Neural cell (in vitro differentiated cells): ENCODE results near the gene ZBTB7A. TPM values are rescaled to one million over a fixed set of nuclear protein-coding genes. Genes with fewer than 3 reads are reported as not detected.

ENCODE experiments used
- H2AFZ ChIP-seq: fragments of 200-600, 300-800 bp; sonication (generic), shearing (Covaris generic); 2 replicates; pipeline ENCODE4 v1.6.0; 2014; ENCODE audit warnings: low read depth, mild to moderate bottlenecking, antibody characterized with exemption, low read length, moderate library complexity
- H3F3A ChIP-seq: fragments of 200-600 bp; shearing (Covaris generic); 2 replicates; pipeline ENCODE4 v1.6.1; 2016; ENCODE audit warnings: mild to moderate bottlenecking, moderate library complexity, mixed read lengths, antibody characterized with exemption, low read length; ENCODE audit not compliant: insufficient read depth, poor library complexity, severe bottlenecking
- H3K27ac ChIP-seq: fragments of 200-600, 300-800 bp; sonication (generic), shearing (Covaris generic); 2 replicates; pipeline ENCODE4 v1.5.1; 2014; ENCODE audit warnings: mild to moderate bottlenecking, low read length, moderate library complexity
- H3K27me3 ChIP-seq: fragments of 300-800, 200-600 bp; sonication (generic), shearing (Covaris generic); 2 replicates; pipeline ENCODE4 v1.6.0; 2014; ENCODE audit warnings: mild to moderate bottlenecking, low read depth, low read length, moderate library complexity; ENCODE audit not compliant: insufficient read depth
- H3K36me3 ChIP-seq: fragments of 300-800, 200-600 bp; sonication (generic), shearing (Covaris generic); 2 replicates; pipeline ENCODE4 v1.5.1; 2014; ENCODE audit warnings: mild to moderate bottlenecking, antibody characterized with exemption, low read length, moderate library complexity; ENCODE audit not compliant: insufficient read depth
- H3K4me2 ChIP-seq: fragments of 300-800, 200-600 bp; sonication (generic), shearing (Covaris generic); 2 replicates; pipeline ENCODE4 v1.6.0; 2014; ENCODE audit warnings: mild to moderate bottlenecking, low read length
- H3K4me3 ChIP-seq: fragments of 300-800, 200-600 bp; sonication (generic), shearing (Covaris generic); 2 replicates; pipeline ENCODE4 v1.5.1; 2014; ENCODE audit warnings: mild to moderate bottlenecking, low read length, moderate library complexity
- H3K79me2 ChIP-seq: fragments of 200-600 bp; shearing (Covaris generic); replicated peaks from 2 replicates; pipeline ENCODE4 v1.6.0; 2014; ENCODE audit warnings: mild to moderate bottlenecking, low read length, moderate library complexity; ENCODE audit not compliant: insufficient read depth
- H3K9ac ChIP-seq: fragments of 300-800, 200-600 bp; sonication (generic), shearing (Covaris generic); 2 replicates; pipeline ENCODE4 v1.6.1; 2016; ENCODE audit warnings: mild to moderate bottlenecking, low read length, mixed read lengths
- H3K9me2 ChIP-seq: fragments of 200-600 bp; shearing (Covaris generic); 2 replicates; pipeline ENCODE4 v1.6.1; 2016; ENCODE audit warnings: mild to moderate bottlenecking, low read length, mixed read lengths; ENCODE audit not compliant: insufficient read depth
- H3K9me3 ChIP-seq: fragments of 200-600, 300-800 bp; sonication (generic), shearing (Covaris generic); 2 replicates; pipeline ENCODE4 v1.6.1; 2016; ENCODE audit warnings: mild to moderate bottlenecking, mixed run types, low read length, moderate library complexity, mixed read lengths
- H4K20me1 ChIP-seq: fragments of 200-600 bp; shearing (Covaris generic); 2 replicates; pipeline ENCODE4 v1.6.1; 2016; ENCODE audit warnings: mild to moderate bottlenecking, mixed run types; ENCODE audit not compliant: insufficient read depth
- CTCF ChIP-seq: fragments of 450-650 bp; IDR thresholded peaks from 2 replicates; pipeline ENCODE4 v1.5.1; 2014; ENCODE audit warnings: antibody characterized with exemption, mild to moderate bottlenecking, moderate library complexity; ENCODE audit not compliant: poor library complexity, severe bottlenecking
- EP300 ChIP-seq: fragments of 450-650 bp; conservative IDR thresholded peaks from 2 replicates; pipeline ENCODE4 v1.6.1; 2014; ENCODE audit warnings: antibody characterized with exemption, mild to moderate bottlenecking, moderate library complexity; ENCODE audit not compliant: poor library complexity, severe bottlenecking
- EZH2 ChIP-seq: fragments of 200-600, 300-800 bp; shearing (Covaris generic), sonication (generic); IDR thresholded peaks from 2 replicates; pipeline ENCODE4 v1.6.1; 2014; ENCODE audit warnings: antibody characterized with exemption, low read length, borderline replicate concordance, mild to moderate bottlenecking; ENCODE audit not compliant: insufficient read depth, poor library complexity, severe bottlenecking
- MXI1 ChIP-seq: fragments of 450-650 bp; conservative IDR thresholded peaks from 2 replicates; pipeline ENCODE4 v1.6.1; 2014; ENCODE audit warnings: antibody characterized with exemption, mild to moderate bottlenecking; ENCODE audit not compliant: poor library complexity, severe bottlenecking
- POLR2AphosphoS5 ChIP-seq: IDR thresholded peaks from 2 replicates; pipeline ENCODE4 v1.6.1; 2012
- RAD21 ChIP-seq: fragments of 450-650 bp; conservative IDR thresholded peaks from 2 replicates; pipeline ENCODE4 v1.6.1; 2014; ENCODE audit warnings: antibody characterized with exemption, mild to moderate bottlenecking, moderate library complexity
- REST ChIP-seq: IDR thresholded peaks from 2 replicates; pipeline ENCODE4 v1.6.1; 2012; ENCODE audit warnings: borderline replicate concordance
- SMC3 ChIP-seq: fragments of 450-650 bp; conservative IDR thresholded peaks from 2 replicates; pipeline ENCODE4 v1.6.1; 2014; ENCODE audit warnings: antibody characterized with exemption, mild to moderate bottlenecking, moderate library complexity; ENCODE audit not compliant: poor library complexity
- TAF1 ChIP-seq: IDR thresholded peaks from 2 replicates; pipeline ENCODE4 v1.6.1; 2012; ENCODE audit warnings: low read depth
- polyA plus RNA-seq: library from polyadenylated mRNA; depleted of rRNA; stranded (reverse); fragments of >200 nt; gene quantifications from 2 replicates; pipeline ENCODE4 v1.2.3, GENCODE V29; 2014

Gene ZBTB7A
- polyA plus RNA-seq, 1 donor from 2014 or later = 1.7 TPM

- H3K36me3 ChIP-seq = no peaks in the 10 kb centered on the region
These were observed 48.5 kb upstream of the ZBTB7A start for GRCh38 chr19:4115050-4115817.

GRCh38 chr19:4114181-4114580, 47.5 kb upstream of the ZBTB7A start:
- Histone ChIP-seq H3K9me2 (no peaks in the 10 kb centered on the region), H3K36me3 (no peaks in the 10 kb centered on the region), H3F3A (no peaks in the 10 kb centered on the region), H4K20me1 (no peaks in the 10 kb centered on the region), H3K9ac (no peak overlapping the region), H3K79me2 (no peaks in the 10 kb centered on the region), H3K9me3 (no peaks in the 10 kb centered on the region), H3K4me2 (no peak overlapping the region), H3K27ac (no peak overlapping the region), H2AFZ (no peak overlapping the region), H3K27me3 (no peaks in the 10 kb centered on the region), H3K4me3 (no peak overlapping the region)
- TF ChIP-seq EZH2 (no peak), MXI1 (no peak), POLR2AphosphoS5 (no peak)

More at GRCh38 chr19:4115050-4115817, 48.5 kb upstream of the ZBTB7A start:
- Histone ChIP-seq H3K9me2 (no peaks in the 10 kb centered on the region), H3K9ac (no peak overlapping the region), H4K20me1 (no peaks in the 10 kb centered on the region), H2AFZ (no peak overlapping the region), H3K9me3 (no peaks in the 10 kb centered on the region), H3K27ac (no peak overlapping the region), H3K4me3 (no peak overlapping the region), H3F3A (no peaks in the 10 kb centered on the region), H3K79me2 (no peaks in the 10 kb centered on the region), H3K27me3 (no peaks in the 10 kb centered on the region), H3K4me2 (no peak overlapping the region)
- TF ChIP-seq RAD21 = no peak

- H3K79me2 ChIP-seq = no peaks in the 10 kb centered on the region
- H3K9ac ChIP-seq = no peak overlapping the region
- no peak overlapping the region for H3K27ac ChIP-seq
- TF ChIP-seq SMC3 (no peak), RAD21 (no peak), MXI1 (no peak), REST (no peak), TAF1 (no peak), POLR2AphosphoS5 (no peak), CTCF (no peak), EZH2 (no peak), EP300 (no peak)
- H3K27me3 ChIP-seq = no peaks in the 10 kb centered on the region
- H2AFZ ChIP-seq = no peak overlapping the region
- no peak overlapping the region for H3K4me2 ChIP-seq
- H3F3A ChIP-seq = no peaks in the 10 kb centered on the region
- H4K20me1 ChIP-seq = no peaks in the 10 kb centered on the region
- no peaks in the 10 kb centered on the region for H3K36me3 ChIP-seq
- H3K9me3 ChIP-seq = no peaks in the 10 kb centered on the region
- H3K9me2 ChIP-seq = no peaks in the 10 kb centered on the region
- no peak overlapping the region for H3K4me3 ChIP-seq
These were observed 46.8 kb upstream of the ZBTB7A start for GRCh38 chr19:4113398-4114088.
